ENCODE results near the gene MRPL20.

GRCh38 chr1:1432274-1432950, 25.3 kb upstream of the MRPL20 start:
- TF ChIP-seq CREB1 (IDR thresholded peaks at IDR 0.05) (no peak), CREB1 (CRISPR knock-in tag; IDR thresholded peaks at IDR 0.05) (no peak), TCF15 (CRISPR knock-in tag; IDR thresholded peaks at IDR 0.05) (no peak), CTCF (IDR thresholded peaks at IDR 0.05 in 2 of 3, conservative IDR thresholded peaks at IDR 0.05 in 1 of 3; ENCODE audit: insufficient read depth in 2 of 3, low read depth in 1 of 3, low read length in 3 of 3) (no peak), RBBP5 (IDR thresholded peaks at IDR 0.05; ENCODE audit: borderline replicate concordance, insufficient read depth, low read length, poor library complexity, severe bottlenecking) (no peak), RAD21 (CRISPR knock-in tag; conservative IDR thresholded peaks at IDR 0.05 in 1 of 2, IDR thresholded peaks at IDR 0.05 in 1 of 2) (no peak), SMC3 (conservative IDR thresholded peaks at IDR 0.05; ENCODE audit: insufficient read depth, low read depth, low read length) (no peak)
